Measurements from ENCODE around the gene CRB2.

The CRB2 gene

DNA sequence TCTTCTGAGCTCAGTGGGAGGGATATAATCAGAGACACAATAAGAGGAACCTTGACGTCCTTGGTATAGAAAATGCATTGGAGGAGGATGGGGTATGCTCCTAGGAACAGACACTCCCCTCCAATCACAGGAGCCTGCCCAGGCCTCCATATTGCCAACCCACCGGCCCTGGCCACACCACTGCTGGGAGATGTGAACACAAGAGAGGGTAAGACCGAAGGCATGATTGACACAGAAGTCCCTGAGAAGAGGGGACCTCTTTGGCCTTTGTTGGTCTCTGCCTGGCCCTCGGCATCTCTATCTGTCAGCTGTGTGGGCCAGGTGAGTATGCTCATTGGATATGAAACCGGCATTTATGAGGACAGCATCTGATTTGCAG, 62.0 kb downstream of the CRB2 start:
- no peak for DNase-seq (ENCODE audit: low read depth)
- no peak overlapping the region for H3K4me3 ChIP-seq (ENCODE audit: low read length)
- no peak for TF ChIP-seq CTCF (conservative IDR thresholded peaks at IDR 0.05; ENCODE audit: low read depth, low read length)

DNA sequence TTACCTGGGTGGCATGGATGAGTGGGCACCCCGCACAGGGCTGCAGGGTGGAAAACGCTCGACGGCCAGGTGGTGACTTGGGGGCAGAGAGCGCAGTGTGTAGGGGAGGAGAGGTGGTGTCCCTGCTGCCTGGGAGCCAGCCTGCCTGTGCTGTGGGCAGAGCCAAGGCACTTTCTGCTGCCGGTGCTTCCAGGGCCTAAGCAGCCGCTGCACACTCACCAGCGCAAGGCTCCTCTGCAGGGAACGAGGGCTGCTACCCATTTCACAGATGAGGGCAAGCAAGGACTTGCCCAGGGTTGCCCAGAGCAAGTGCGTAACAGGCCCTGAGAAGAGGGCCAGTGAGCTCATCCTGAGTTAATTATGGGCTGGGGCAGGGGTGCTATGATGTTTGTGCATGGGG, 62.5 kb downstream of the CRB2 start:
- no peak for TF ChIP-seq CTCF (conservative IDR thresholded peaks at IDR 0.05; ENCODE audit: low read depth, low read length)
- DNase-seq (ENCODE audit: low read depth), result no peak
- H3K4me3 ChIP-seq (ENCODE audit: low read length), result no peak overlapping the region

DNA sequence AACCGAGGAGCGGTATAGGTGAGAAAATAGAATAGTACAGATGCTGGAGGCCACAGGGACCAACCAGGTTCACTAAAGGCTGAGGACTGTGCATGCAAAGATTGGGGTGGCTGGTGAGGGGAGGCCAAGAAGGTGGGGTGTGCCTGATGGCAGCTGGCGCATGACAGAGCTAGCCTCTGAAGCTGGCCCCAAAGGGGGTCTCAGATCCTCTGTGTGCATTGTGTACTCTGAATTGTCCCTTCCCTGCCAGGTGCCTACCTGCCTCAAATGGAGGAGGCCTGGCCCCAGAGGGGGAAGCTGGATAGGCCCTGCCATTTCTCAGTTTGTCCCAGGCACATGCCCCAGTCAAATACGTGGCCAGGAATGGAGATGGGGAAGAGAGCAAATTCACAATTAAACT, 63.1 kb downstream of the CRB2 start:
- no peak overlapping the region for H3K4me3 ChIP-seq (ENCODE audit: low read length)
- no peak for DNase-seq (ENCODE audit: low read depth)
- TF ChIP-seq CTCF (conservative IDR thresholded peaks at IDR 0.05; ENCODE audit: low read depth, low read length), result no peak

DNA sequence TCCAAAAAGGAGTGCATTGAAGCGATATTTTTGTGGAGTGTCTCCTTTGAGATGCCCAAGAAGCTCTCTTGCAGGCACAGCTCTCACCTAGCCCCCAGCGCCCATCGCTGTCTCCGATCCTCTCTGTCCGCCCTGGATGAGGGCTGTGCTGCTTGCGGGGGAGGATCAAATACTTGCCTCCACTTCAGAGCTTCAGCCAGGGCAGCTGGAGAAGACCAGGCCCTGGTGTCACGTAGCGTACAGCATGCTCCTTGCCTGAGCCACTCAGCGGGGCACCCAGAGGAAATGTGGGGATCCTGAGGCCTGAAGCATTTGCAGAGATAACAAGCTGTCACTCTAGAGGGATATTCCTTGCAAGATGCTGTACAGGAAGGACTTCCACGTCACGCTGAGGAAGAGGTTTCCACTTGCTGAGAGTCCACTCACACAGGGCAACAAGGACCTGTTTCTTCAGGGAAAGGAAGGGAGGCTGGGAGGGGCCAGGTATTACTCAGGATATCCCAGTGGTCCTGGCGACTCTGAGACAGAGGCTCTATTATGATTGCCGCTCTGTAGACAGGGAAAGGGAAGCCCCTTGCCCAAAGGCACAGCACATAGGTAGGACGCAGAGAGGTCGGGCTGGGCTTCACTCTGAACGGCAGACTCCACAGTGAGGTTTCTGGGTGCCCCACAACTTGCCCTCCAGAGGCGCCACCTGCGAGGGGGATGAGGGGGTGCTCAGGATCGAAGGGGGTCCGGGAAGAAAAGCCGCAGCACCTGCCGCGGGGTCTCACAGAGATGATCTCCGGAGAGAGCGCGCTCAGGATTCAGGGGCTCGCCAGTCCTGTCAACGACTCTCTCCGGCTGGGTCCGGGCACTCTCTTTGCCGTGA, 64.0 kb downstream of the CRB2 start:
- no peak for TF ChIP-seq CTCF (conservative IDR thresholded peaks at IDR 0.05; ENCODE audit: low read depth, low read length)
- DNase-seq (ENCODE audit: low read depth), result no peak
- H3K4me3 ChIP-seq (ENCODE audit: low read length), result no peak overlapping the region

DNA sequence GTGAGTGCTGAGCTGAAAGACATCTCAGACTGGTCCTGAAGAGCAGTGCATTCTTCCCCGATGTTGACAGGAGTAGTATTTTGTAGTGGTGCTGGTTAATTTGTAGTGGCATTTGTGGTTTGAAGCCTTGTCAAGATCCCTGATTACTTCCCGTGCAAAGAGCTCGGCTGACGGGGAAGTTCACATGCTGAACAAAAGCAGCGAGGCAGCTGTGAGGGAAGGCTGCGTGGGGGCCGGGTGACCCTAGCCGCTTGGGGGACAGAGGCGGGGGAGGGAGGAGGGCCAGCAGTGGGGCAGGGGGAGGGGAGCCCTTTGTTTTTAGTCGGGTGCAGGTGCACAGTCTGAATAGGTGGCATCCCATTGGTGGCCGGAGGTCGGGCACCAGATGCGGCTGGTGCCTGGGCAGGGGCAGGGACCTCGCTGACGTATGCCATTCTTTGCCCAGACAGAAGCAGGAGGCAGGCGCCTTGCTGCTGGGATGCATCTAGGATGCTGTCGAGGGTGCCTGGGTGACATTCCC, 64.7 kb downstream of the CRB2 start:
- no peak overlapping the region for H3K4me3 ChIP-seq (ENCODE audit: low read length)
- TF ChIP-seq CTCF (conservative IDR thresholded peaks at IDR 0.05; ENCODE audit: low read depth, low read length), result no peak
- no peak for DNase-seq (ENCODE audit: low read depth)

GRCh38 chr9:123421186-123421585, 65.2 kb downstream of the CRB2 start:
- TF ChIP-seq CTCF (conservative IDR thresholded peaks at IDR 0.05; ENCODE audit: low read depth, low read length), result no peak
- DNase-seq (ENCODE audit: low read depth), result no peak
- H3K4me3 ChIP-seq (ENCODE audit: low read length), result no peak overlapping the region

All from retinal pigment epithelial cell (primary cell).